GM13976 (cell line): Measurements from ENCODE around the gene MPPED2.

Experiments
- DNase-seq: peaks from one replicate; pipeline ENCODE4 v3.0.0; 2012; ENCODE audit warnings: low spot score
- in situ Hi-C: fragments of 300-500 bp; cut with MboI; formaldehyde crosslinking; loops from one replicate; pipeline ENCODE4 v1.12.0; 2022; ENCODE audit warnings: low sequenced_read_pairs, mixed read lengths, inconsistent platforms; ENCODE audit not compliant: unreplicated experiment
- TF ChIP-seq, protein P1 (sequence below): IDR thresholded peaks from 2 replicates; pipeline ENCODE4 v1.5.1; 2012; ENCODE audit warnings: borderline replicate concordance, mild to moderate bottlenecking; ENCODE audit not compliant: insufficient read depth; ENCODE audit errors: extremely low read depth, missing control alignments, control extremely low read depth

The MPPED2 gene

DNA sequence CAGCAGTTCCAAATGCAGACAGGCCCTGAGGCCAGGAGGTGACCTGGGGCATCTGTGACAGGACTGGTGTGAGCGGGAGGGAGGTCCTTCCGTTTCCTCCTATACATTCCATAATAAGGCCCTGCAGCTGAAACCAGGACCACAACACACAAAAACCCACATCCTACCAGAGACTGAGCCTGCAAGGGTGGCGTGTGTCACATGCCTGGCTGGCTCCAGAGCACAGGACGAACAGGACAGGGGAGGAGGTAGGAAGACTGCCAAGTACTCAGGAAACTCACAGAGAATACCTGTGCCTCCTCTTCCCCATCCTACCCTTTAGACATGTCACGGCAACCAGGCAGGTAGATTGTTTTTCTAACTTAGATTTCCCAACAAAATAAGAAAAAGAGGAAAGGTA is 159.4 kb downstream of the MPPED2 start:
- in situ Hi-C loops, result no loop called here
- no peak for DNase-seq
- TF ChIP-seq, protein P1, sequence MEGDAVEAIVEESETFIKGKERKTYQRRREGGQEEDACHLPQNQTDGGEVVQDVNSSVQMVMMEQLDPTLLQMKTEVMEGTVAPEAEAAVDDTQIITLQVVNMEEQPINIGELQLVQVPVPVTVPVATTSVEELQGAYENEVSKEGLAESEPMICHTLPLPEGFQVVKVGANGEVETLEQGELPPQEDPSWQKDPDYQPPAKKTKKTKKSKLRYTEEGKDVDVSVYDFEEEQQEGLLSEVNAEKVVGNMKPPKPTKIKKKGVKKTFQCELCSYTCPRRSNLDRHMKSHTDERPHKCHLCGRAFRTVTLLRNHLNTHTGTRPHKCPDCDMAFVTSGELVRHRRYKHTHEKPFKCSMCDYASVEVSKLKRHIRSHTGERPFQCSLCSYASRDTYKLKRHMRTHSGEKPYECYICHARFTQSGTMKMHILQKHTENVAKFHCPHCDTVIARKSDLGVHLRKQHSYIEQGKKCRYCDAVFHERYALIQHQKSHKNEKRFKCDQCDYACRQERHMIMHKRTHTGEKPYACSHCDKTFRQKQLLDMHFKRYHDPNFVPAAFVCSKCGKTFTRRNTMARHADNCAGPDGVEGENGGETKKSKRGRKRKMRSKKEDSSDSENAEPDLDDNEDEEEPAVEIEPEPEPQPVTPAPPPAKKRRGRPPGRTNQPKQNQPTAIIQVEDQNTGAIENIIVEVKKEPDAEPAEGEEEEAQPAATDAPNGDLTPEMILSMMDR, result no peak

DNA sequence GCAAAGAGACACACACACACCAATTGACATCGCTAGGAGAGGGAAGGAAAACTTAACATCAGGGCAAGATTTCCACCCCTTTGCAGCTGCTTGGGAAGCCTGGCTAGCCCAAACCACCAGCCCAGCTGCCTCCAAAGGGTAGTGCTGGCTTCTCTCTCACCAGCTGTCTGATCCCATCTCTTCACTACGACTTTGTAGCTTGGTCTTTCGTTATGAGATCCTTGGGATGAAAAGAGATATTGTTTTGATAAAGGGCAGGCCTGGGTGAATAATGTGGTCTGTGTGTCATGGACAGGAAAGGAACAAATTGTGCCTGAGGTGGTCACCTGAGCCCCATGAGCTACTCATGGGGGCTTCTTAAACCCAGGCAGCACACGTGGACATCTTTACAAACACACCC is 161.3 kb downstream of the MPPED2 start:
- DNase-seq, result no peak
- in situ Hi-C loops, result no loop called here
- TF ChIP-seq, protein P1, result no peak

DNA sequence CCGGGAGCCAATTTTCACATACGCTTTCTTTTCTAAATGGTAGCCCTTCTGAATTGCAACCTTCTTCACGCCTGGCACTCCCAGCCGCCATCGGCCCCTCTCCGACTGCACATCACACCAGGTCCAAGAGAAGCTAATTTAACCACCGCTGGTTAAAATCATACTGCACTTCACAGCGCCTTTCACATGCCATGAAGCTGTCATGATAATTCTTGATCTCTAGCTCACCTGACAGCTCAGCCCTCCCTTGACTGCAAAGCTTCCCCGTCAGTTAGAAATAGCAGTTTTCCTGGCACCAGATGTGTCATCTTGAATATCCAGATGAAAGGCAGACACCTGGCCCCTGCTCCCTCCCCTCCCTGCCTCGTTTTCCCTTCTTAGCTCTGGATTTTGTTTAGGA is 161.8 kb downstream of the MPPED2 start:
- TF ChIP-seq, protein P1, result no peak
- in situ Hi-C loops, result no loop called here
- no peak for DNase-seq

DNA sequence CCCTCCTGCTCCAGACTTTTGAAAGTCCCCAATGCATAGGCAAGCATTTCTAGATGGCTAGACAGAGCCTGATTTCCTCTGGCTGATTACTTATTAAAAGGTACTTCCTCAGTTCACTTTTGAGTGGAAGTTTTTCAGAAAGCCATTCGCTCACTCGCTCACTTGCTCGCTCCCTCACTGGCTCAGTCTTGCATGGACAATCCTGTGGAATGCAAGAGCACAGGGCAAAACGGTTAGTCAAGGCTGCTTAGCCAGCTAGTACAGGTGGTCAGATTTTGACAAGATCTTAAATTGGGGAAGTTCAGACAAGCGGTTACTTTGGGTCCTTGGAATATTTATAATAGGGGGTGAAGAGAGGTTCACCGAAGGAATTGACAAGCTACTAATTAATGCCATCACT is 162.3 kb downstream of the MPPED2 start:
- in situ Hi-C loops, result no loop called here
- TF ChIP-seq, protein P1, result no peak
- DNase-seq, result no peak

DNA sequence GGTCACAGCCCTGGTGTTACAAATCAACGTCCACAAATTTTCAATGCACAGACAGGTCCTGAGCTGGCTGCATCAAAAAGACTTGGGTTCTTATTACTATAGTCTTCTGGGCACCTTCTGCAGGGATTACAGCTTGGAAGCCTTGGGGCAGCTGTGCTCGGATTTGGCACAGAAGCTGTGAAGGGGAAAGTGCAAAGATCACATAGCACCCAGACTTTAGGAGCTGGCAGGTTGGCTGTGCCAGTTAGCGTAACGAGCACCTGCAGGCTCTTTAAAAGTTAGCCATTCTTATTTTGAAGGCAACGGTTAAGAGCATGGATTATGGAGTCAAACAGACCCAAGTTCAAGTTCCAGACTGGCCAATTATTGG is 162.9 kb downstream of the MPPED2 start:
- TF ChIP-seq, protein P1, result no peak
- in situ Hi-C loops, result no loop called here
- DNase-seq, result no peak

DNA sequence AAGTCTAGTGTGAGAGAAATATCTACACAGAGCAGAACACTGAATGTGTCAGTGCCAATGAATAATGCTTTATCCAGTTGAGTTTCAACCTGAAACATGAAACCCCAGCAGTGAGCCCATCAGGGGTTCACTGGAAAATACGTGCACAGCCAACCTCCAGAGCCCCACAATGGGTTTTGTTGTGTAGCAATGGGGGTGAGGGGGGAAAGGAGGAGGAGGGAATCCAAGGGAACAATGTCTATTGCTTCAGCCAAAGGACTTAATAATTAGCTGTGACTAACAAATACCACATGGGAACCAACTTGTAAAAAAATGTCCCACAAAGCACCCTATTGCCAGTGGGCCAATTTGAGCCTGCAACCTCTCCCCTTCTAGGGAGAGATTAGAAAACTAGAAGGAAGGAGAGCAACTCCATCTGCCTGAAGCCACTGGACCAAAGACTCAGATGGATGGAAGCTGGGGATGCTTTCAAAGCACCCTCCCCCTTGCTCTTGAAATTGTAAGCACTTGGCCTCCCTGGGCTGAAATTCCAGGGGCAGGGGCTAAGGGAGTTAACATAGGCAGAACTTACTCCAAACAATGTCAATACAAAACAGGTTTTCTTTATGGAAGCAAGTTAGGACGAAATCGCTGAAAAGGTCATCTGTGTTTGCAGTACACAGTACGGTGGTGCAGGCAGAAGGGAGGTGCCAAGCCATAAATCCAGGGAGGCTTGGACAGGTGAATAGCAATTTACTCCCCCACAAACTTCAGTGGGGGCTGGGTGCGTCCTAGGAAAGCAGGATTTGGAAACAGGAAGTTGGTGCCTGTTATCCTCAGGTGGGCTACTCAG is 163.5 kb downstream of the MPPED2 start:
- DNase-seq, result no peak
- in situ Hi-C loops, result no loop called here
- TF ChIP-seq, protein P1, result no peak

DNA sequence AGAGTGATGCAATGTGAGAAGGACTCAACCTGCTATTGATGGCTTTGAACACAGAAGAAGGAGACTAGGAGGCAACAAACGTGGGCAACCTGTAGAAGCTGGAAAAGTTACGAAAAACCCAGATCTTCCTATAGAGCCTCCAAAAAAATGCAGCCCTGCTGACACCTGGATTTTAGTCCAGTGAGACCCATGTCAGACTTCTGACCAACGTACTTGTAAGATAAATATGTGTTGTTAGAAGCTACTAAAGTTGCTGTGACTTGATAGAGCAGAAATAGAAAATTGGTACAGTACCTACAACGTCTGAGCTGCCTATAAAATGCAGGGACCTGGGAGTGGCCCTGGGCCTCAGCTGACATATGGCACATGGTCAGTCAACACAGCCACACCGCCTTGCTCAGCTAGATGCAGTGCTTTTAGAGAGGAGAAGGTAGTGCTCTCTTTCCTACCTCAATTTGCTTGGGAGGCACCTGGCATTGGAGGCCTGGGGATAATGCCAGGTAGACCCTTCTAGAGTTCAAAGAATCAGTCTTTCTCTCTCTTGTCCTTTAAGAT is 165.8 kb downstream of the MPPED2 start:
- TF ChIP-seq, protein P1, result no peak
- in situ Hi-C loops, result no loop called here
- DNase-seq, result no peak
